Fibroblast of lung (primary cell): ENCODE data around the gene GATA3.

ENCODE experiments used
- EZH2 ChIP-seq: IDR thresholded peaks from 2 replicates; pipeline ENCODE4 v1.5.1; 2012; ENCODE audit warnings: low read length, control low read depth, mild to moderate bottlenecking; ENCODE audit errors: missing control alignments
- TF ChIP-seq, protein P1 (sequence below), 2 donors: IDR thresholded peaks in 1 of 2; conservative IDR thresholded peaks in 1 of 2; 1 replicate in 1 of 2; 2 replicates in 1 of 2; pipeline ENCODE4 v1.5.1; 2011 to 2012; ENCODE audit warnings: low read length in 2 of 2, control low read depth in 1 of 2, inconsistent platforms in 1 of 2, low read depth in 1 of 2, mild to moderate bottlenecking in 1 of 2

DNA sequence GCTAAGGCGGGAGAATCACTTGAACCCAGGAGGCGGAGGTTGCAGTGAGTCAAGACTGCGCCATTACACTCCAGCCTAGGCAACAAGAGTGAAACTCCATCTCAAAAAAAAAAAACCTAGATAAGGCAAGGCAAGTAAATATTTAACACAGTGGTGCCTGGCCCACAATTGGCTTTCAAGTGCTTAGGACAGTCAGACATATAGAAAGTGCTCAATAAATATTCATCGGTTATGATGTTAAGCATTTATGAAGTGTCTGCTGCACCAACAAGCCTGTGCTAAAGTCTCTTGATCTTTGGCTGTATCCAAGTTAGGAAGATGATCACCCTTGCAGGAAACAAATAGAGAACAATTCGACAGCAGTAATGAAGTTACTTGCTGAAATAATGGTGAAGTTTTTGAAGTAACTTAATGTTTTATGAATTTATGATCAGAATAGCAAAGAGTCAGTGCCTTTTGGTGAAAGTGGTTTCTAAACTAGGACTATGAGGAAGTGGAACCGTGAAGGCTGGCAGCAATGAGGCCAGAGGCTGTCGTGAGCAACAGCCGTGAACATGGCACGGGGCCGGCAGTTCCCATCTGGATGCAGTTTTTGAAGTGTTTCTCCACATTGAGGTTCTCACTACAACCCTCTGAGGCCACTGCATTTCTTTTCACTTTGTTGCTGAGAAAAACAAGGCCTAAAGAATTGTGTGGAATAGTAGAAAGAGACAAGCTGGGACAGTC is 48.1 kb upstream of the GATA3 start:
- no peak for TF ChIP-seq EZH2
- TF ChIP-seq, protein P1, sequence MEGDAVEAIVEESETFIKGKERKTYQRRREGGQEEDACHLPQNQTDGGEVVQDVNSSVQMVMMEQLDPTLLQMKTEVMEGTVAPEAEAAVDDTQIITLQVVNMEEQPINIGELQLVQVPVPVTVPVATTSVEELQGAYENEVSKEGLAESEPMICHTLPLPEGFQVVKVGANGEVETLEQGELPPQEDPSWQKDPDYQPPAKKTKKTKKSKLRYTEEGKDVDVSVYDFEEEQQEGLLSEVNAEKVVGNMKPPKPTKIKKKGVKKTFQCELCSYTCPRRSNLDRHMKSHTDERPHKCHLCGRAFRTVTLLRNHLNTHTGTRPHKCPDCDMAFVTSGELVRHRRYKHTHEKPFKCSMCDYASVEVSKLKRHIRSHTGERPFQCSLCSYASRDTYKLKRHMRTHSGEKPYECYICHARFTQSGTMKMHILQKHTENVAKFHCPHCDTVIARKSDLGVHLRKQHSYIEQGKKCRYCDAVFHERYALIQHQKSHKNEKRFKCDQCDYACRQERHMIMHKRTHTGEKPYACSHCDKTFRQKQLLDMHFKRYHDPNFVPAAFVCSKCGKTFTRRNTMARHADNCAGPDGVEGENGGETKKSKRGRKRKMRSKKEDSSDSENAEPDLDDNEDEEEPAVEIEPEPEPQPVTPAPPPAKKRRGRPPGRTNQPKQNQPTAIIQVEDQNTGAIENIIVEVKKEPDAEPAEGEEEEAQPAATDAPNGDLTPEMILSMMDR (conservative IDR thresholded peaks at IDR 0.05 in 1 of 2, IDR thresholded peaks at IDR 0.05 in 1 of 2; ENCODE audit: low read depth in 1 of 2, low read length in 2 of 2), result no peak
